Stomach (tissue), 9 donors: Measurements from ENCODE around the gene IRF2. TPM values are rescaled to one million over a fixed set of nuclear protein-coding genes. Genes with fewer than 3 reads are reported as not detected.
A peak's percentile ranks its signal among the peaks of the same experiment; 100 is the strongest.

Experiments used
- DNase-seq, 2 donors: peaks; one replicate each; pipeline versions ENCODE4 v3.0.0 to v3.0.0-alpha.2; 2013 to 2019
- H3K27ac ChIP-seq, 5 donors: fragments of 200-600 bp in 4 of 5; sonication (generic) in 4 of 5; one replicate each; pipeline ENCODE4 v1.5.1; 2013 to 2019; ENCODE audit warnings: mild to moderate bottlenecking in 1 of 5, moderate library complexity in 1 of 5
- H3K27me3 ChIP-seq, 3 donors: fragments of 200-600 bp; sonication (generic); one replicate each; pipeline ENCODE4 v1.5.1; 2017 to 2019; ENCODE audit warnings: mixed run types in 1 of 3
- H3K36me3 ChIP-seq, 4 donors: fragments of 200-600 bp; sonication (generic); 1 replicate in 3 of 4; 2 replicates in 1 of 4; pipeline ENCODE4 v1.5.1; 2016 to 2019
- H3K4me1 ChIP-seq, 4 donors: fragments of 200-600 bp; sonication (generic); one replicate each; pipeline ENCODE4 v1.5.1; 2016 to 2019
- H3K4me3 ChIP-seq, 4 donors: fragments of 200-600 bp; sonication (generic) in 3 of 4; one replicate each; pipeline ENCODE4 v1.5.1; 2016 to 2019; ENCODE audit warnings: mild to moderate bottlenecking in 1 of 4
- H3K9me3 ChIP-seq, 4 donors: fragments of 200-600 bp; sonication (generic); one replicate each; pipeline ENCODE4 v1.5.1; 2016 to 2019
- CTCF ChIP-seq, 7 experiments: fragments of 450-650 bp in 4 of 7; fragments of 200-600 bp in 3 of 7; sonication (generic) in 3 of 7; IDR thresholded peaks; one replicate each; pipeline ENCODE4 v1.5.1; 2016 to 2019; ENCODE audit warnings: antibody characterized with exemption in 7 of 7, control low read depth in 2 of 7, mild to moderate bottlenecking in 1 of 7
- EP300 ChIP-seq: sonication (generic); formaldehyde crosslinking; IDR thresholded peaks from one replicate; pipeline ENCODE4 v1.6.1; 2017; ENCODE audit warnings: antibody characterized with exemption
- POLR2A ChIP-seq, 4 donors: fragments of 450-650 bp; IDR thresholded peaks; one replicate each; pipeline ENCODE4 v1.6.1; 2016; ENCODE audit warnings: antibody characterized with exemption in 4 of 4, control low read depth in 2 of 4, mild to moderate bottlenecking in 1 of 4, moderate library complexity in 1 of 4
- POLR2AphosphoS5 ChIP-seq, 3 donors: sonication (generic); formaldehyde crosslinking; IDR thresholded peaks; one replicate each; pipeline ENCODE4 v1.6.1; 2016; ENCODE audit warnings: antibody characterized with exemption in 3 of 3
- WGBS, 5 donors: extraction: QIAGEN DNeasy Blood & Tissue Kit in 3 of 5; methylation state at CpG; one replicate each; pipeline versions ENCODE4 v1.1.5 to v1.1.7; 2013 to 2018; 5-methylcytosine and 5-hydroxymethylcytosine counted together
- intact Hi-C: fragments of 100-400 bp; cut with DNase I; formaldehyde crosslinking; loops from one replicate; pipeline ENCODE4 v1.15.1; 2023; ENCODE audit warnings: low total_unique reads
- polyA plus RNA-seq, 3 donors: library from polyadenylated mRNA; stranded (reverse); fragments of 200-250 nt; gene quantifications; one replicate each; pipeline ENCODE4 v1.2.3, GENCODE V29; 2013
- total RNA-seq, 5 donors: library from RNA; depleted of rRNA; stranded (reverse); fragments of >200 nt; gene quantifications; one replicate each; pipeline versions ENCODE4 v1.1.0 to v1.2.3, GENCODE V29; 2014 to 2016
- donor health status: healthy with polysubstance abuse.
- donor health status: Bipolar disorder and iron deficiency.
- donor health status: healthy.

Gene IRF2
- total and polyA plus RNA-seq, 8 donors, result 5.5 to 253 (median 29.0) TPM

DNA sequence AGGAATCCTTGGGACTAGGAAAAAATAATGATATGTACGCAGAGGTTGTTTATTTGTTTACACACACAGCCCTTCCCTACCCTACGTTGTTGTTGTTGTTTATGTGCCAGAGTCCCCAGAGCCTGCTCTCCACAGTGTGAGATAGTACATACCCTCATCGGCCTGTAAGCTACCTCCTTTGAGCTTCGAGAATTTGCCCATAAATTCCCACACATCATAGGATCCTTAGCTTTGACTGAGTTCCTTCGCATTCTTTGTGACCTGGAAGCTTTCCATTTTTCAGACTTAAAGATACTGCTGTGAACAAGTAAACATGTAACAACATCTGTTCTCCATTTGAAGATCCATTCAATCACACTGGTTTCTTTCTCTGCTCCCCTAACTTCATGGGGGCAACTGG lies 114.5 kb downstream of the IRF2 start:
- TF ChIP-seq POLR2AphosphoS5 (IDR thresholded peaks at IDR 0.05) (no peak), POLR2A (IDR thresholded peaks at IDR 0.05) (no peak), EP300 (no peak), CTCF (IDR thresholded peaks at IDR 0.05) (no peak)
- Histone ChIP-seq H3K4me3 (no peak overlapping the region), H3K36me3 (no peaks in the 10 kb centered on the region), H3K27me3 (no peaks in the 10 kb centered on the region), H3K9me3 (no peaks in the 10 kb centered on the region), H3K4me1 (peaks cover 13 to 51% (median 39%) of the 10 kb centered on the region in 4 donors), H3K27ac (no peak overlapping the region)
- WGBS, 5 donors, result 73 to 82% (median 77%) methylated on average over 5 of the region's 5 CpGs
- DNase-seq, result no peak
- intact Hi-C loops, result no loop called here

- no peaks in the 10 kb centered on the region for H3K9me3 ChIP-seq
- H3K4me3 ChIP-seq, result no peak overlapping the region
- DNase-seq, result no peak
- WGBS, 5 donors, result 50 to 79% (median 62%) methylated on average over 5 of the region's 5 CpGs
- peak overlapping the region in 3 of 5 donors; percentile 24 to 69 (median 53) for H3K27ac ChIP-seq
- intact Hi-C loops, result no loop called here
- H3K36me3 ChIP-seq, result no peaks in the 10 kb centered on the region
- TF ChIP-seq EP300 (no peak), POLR2A (IDR thresholded peaks at IDR 0.05) (no peak), CTCF (IDR thresholded peaks at IDR 0.05) (no peak), POLR2AphosphoS5 (IDR thresholded peaks at IDR 0.05) (no peak)
- no peaks in the 10 kb centered on the region for H3K27me3 ChIP-seq
- H3K4me1 ChIP-seq, result peaks cover 14 to 57% (median 44%) of the 10 kb centered on the region in 4 donors
Observed at GRCh38 chr4:184358521-184359232, 115.7 kb downstream of the IRF2 start.

DNA sequence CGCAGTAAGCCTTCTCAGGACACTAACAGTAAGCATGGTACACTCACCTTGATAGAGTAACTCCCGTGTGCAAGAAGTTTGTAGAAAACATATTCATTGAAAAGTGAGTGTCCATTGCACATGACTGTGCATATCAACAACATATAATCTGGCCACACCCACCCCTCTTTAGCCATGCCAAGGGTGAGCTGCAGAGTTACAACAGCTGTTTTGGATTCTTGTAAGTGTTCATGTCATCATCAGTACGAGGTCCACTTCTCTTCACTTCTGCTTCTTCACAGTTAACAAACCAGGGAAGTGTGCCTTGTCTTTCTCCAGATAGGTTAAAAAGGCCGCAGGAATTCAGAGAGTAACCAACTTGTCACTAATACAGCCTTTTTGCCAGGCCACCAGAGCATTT lies 116.6 kb downstream of the IRF2 start:
- no peak for TF ChIP-seq POLR2AphosphoS5 (IDR thresholded peaks at IDR 0.05)
- TF ChIP-seq CTCF (IDR thresholded peaks at IDR 0.05), result no peak
- TF ChIP-seq EP300, result no peak
- TF ChIP-seq POLR2A (IDR thresholded peaks at IDR 0.05), result no peak
- WGBS, 5 donors, result 89 to 96% (median 91%) methylated on average over 4 of the region's 4 CpGs
- intact Hi-C loops, result no loop called here

DNA sequence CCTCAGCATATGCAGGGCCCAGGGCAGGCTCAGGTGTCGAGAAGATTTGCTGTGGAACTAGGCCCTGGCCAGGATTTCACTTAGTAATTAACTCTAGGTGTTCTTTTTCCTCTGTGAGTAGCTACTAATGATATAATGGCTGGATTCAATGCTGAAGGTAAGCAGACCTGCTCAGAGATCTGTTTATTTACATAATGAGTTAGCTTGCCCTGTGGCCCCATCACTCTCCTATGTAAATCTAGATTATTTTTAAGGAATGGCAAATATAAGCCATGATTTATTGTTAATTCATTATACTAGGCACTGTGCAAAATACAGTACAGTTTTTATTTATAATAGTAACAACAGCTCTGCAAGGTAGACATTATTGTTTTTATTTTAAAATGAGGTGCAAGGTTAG lies 117.2 kb downstream of the IRF2 start:
- 45 to 75% (median 58%) methylated on average over 1 of the region's 1 CpG for WGBS, 5 donors
- Histone ChIP-seq H3K27me3 (no peaks in the 10 kb centered on the region), H3K9me3 (no peaks in the 10 kb centered on the region), H3K36me3 (no peaks in the 10 kb centered on the region), H3K27ac (peak overlapping the region; percentile 31 to 74 (median 63)), H3K4me3 (no peak overlapping the region), H3K4me1 (peaks cover 14 to 57% (median 41%) of the 10 kb centered on the region in 4 donors)
- TF ChIP-seq POLR2A (IDR thresholded peaks at IDR 0.05), result no peak
- no peak for TF ChIP-seq POLR2AphosphoS5 (IDR thresholded peaks at IDR 0.05)
- TF ChIP-seq EP300, result no peak
- no peak for TF ChIP-seq CTCF (IDR thresholded peaks at IDR 0.05)
- intact Hi-C loops, result no loop called here
- DNase-seq, result peak in 1 of 2 donors; percentile 51

More for the DNA sequence above, 116.6 kb downstream of the IRF2 start:
- H3K27ac ChIP-seq, result peak overlapping the region in 4 of 5 donors; percentile 53 to 74 (median 64)
- no peak for DNase-seq
- H3K9me3 ChIP-seq, result no peaks in the 10 kb centered on the region
- no peaks in the 10 kb centered on the region for H3K36me3 ChIP-seq
- H3K4me3 ChIP-seq, result no peak overlapping the region
- peaks cover 14 to 57% (median 44%) of the 10 kb centered on the region in 4 donors for H3K4me1 ChIP-seq
- H3K27me3 ChIP-seq, result no peaks in the 10 kb centered on the region
